Esophagus (tissue), 2 donors: Measurements from ENCODE around the gene UNC13B. TPM values are rescaled to one million over a fixed set of nuclear protein-coding genes. Genes with fewer than 3 reads are reported as not detected.

Source experiments
- H3K27ac ChIP-seq, 2 donors: one replicate each; pipeline ENCODE4 v1.5.1; 2013; ENCODE audit warnings: low read depth in 2 of 2, mild to moderate bottlenecking in 2 of 2, inconsistent platforms in 1 of 2, low read length in 1 of 2, moderate library complexity in 1 of 2
- H3K27me3 ChIP-seq, 2 donors: one replicate each; pipeline ENCODE4 v1.6.1; 2013; ENCODE audit warnings: low read length in 2 of 2, control low read depth in 1 of 2, mild to moderate bottlenecking in 1 of 2; ENCODE audit not compliant: insufficient read depth in 2 of 2, control insufficient read depth in 1 of 2
- H3K36me3 ChIP-seq, 2 donors: one replicate each; pipeline ENCODE4 v1.6.1; 2013; ENCODE audit warnings: low read length in 1 of 2; ENCODE audit not compliant: control insufficient read depth in 2 of 2, insufficient read depth in 2 of 2
- H3K4me1 ChIP-seq, 2 donors: one replicate each; pipeline ENCODE4 v1.6.1; 2013; ENCODE audit warnings: low read length in 1 of 2; ENCODE audit not compliant: control insufficient read depth in 2 of 2, insufficient read depth in 2 of 2
- H3K4me3 ChIP-seq, 2 donors: one replicate each; pipeline ENCODE4 v1.5.1; 2013; ENCODE audit warnings: low read length in 2 of 2, mild to moderate bottlenecking in 2 of 2, low read depth in 1 of 2, moderate library complexity in 1 of 2
- H3K9me3 ChIP-seq, 2 donors: one replicate each; pipeline ENCODE4 v1.6.1; 2013; ENCODE audit warnings: mild to moderate bottlenecking in 2 of 2, low read depth in 1 of 2, low read length in 1 of 2, moderate library complexity in 1 of 2; ENCODE audit not compliant: control insufficient read depth in 2 of 2, insufficient read depth in 1 of 2
- WGBS, 2 donors: extraction: QIAGEN DNeasy Blood & Tissue Kit; methylation state at CpG; one replicate each; pipeline ENCODE4 v1.1.7; 2013; 5-methylcytosine and 5-hydroxymethylcytosine counted together
- polyA plus RNA-seq, 2 donors: library from polyadenylated mRNA; stranded (reverse); fragments of 200-250 nt; gene quantifications; one replicate each; pipeline ENCODE4 v1.2.3, GENCODE V29; 2013
- donor health status: healthy with polysubstance abuse.
- donor health status: Bipolar disorder and iron deficiency.

Gene UNC13B
- polyA plus RNA-seq, 2 donors: 11.3 to 15.6 TPM

GRCh38 chr9:35448496-35448895 is 286.7 kb downstream of the UNC13B start:
- Histone ChIP-seq H3K4me1 (no peaks in the 10 kb centered on the region), H3K9me3 (peaks cover 0 to 3% of the 10 kb centered on the region in 2 donors), H3K36me3 (no peaks in the 10 kb centered on the region), H3K4me3 (no peak overlapping the region), H3K27me3 (no peaks in the 10 kb centered on the region), H3K27ac (no peak overlapping the region)
- 73 to 88% methylated on average over 1 of the region's 1 CpG for WGBS, 2 donors

DNA sequence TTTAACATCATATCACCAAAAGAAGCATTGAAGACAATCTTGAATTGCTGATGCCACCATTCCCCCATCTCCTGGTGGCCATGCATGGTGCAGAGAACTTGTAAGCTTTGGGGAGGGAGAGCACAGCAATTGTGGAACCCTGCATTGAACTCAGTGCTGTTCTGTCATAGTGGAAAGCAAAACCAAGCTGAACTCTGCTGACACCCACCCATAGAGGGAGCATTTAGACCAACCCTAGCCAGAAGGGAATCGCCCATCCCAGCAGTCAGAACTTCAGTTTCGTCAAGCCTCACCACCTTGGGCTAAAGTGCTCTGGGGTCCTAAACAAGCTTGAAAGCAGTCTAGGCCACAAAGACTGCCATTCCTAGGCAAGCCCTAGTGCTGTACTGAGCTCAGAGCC is 290.7 kb downstream of the UNC13B start:
- Histone ChIP-seq H3K9me3 (peaks cover 0 to 3% of the 10 kb centered on the region in 2 donors), H3K4me3 (no peak overlapping the region), H3K36me3 (no peaks in the 10 kb centered on the region), H3K4me1 (no peaks in the 10 kb centered on the region), H3K27ac (no peak overlapping the region), H3K27me3 (no peaks in the 10 kb centered on the region)
- 86 to 91% methylated on average over 2 of the region's 2 CpGs for WGBS, 2 donors

DNA sequence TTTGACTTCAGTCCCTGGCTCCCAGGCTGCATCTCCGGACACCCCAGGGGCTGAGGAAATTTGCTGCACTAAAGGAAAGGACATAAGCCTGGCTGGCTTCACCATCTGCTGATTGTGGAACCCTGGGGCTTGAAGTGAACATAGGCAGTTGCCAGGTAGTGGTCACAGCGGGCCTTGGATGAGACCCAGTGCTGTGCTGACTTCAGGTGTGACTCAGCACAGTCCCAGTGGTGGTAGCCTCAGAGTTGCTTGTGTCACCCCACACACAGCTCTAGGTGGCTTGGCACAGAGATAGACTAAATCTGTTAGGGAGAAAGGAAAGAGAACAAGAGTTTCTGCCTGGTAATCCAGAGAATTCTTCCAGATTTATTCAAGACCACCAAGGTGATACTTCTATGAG is 292.0 kb downstream of the UNC13B start:
- no peak overlapping the region for H3K4me3 ChIP-seq
- 73 to 83% methylated on average over 2 of the region's 2 CpGs for WGBS, 2 donors
- H3K36me3 ChIP-seq: no peaks in the 10 kb centered on the region
- H3K27me3 ChIP-seq: no peaks in the 10 kb centered on the region
- H3K27ac ChIP-seq: no peak overlapping the region
- H3K9me3 ChIP-seq: peaks cover 0 to 3% of the 10 kb centered on the region in 2 donors
- H3K4me1 ChIP-seq: no peaks in the 10 kb centered on the region

Other genes starting within 250 kb of the UNC13B start
- gene PHF24, start 203.7 kb upstream of the UNC13B start, polyA plus RNA-seq: under 1 TPM; 0.04 to 0.07 TPM
- gene DNAJB5, start 172.3 kb upstream of the UNC13B start, polyA plus RNA-seq: 1 to 10 TPM; 4.2 to 8.9 TPM
- gene VCP, start 89.4 kb upstream of the UNC13B start, polyA plus RNA-seq: 100 to 1,000 TPM in 1 of 2 donors, 10 to 100 TPM in 1; 60.4 to 150 TPM
- gene FANCG, start 82.1 kb upstream of the UNC13B start, polyA plus RNA-seq: 10 to 100 TPM; 14.7 to 24.5 TPM
- gene PIGO, start 65.4 kb upstream of the UNC13B start, polyA plus RNA-seq: 10 to 100 TPM; 12.3 to 12.5 TPM
- gene STOML2, start 58.9 kb upstream of the UNC13B start, polyA plus RNA-seq: 100 to 1,000 TPM in 1 of 2 donors, 10 to 100 TPM in 1; 32.9 to 107 TPM
- gene ATOSB, start 46.1 kb upstream of the UNC13B start, polyA plus RNA-seq: 10 to 100 TPM; 19.6 to 20.9 TPM